ENCODE measurements around the gene ABCC6. TPM values are rescaled to one million over a fixed set of nuclear protein-coding genes. Genes with fewer than 3 reads are reported as not detected.

ABCC6 gene
- total and polyA plus RNA-seq, 10 of the 15 experiments (the other 5 are each of a cell fraction or from before 2014, with no cell fraction given), result 0.05 to 0.13 (median 0.06) TPM; not detected in 5

- TF ChIP-seq PKNOX1 (IDR thresholded peaks at IDR 0.05) (no peak), HDGF (IDR thresholded peaks at IDR 0.05) (no peak), RAD21 (IDR thresholded peaks at IDR 0.05; ENCODE audit: insufficient read depth, low read depth, low read length) (no peak), NFXL1 (IDR thresholded peaks at IDR 0.05; ENCODE audit: borderline replicate concordance) (no peak)
Measured at GRCh38 chr16:16102738-16103137, 120.6 kb downstream of the ABCC6 start (continued).

- Histone ChIP-seq H3K27me3 (replicated peaks in 1 of 2; ENCODE audit: control insufficient read depth in 2 of 2, insufficient read depth in 2 of 2, low read length in 1 of 2) (no peaks in the 10 kb centered on the region), H3K4me1 (ENCODE audit: control insufficient read depth, insufficient read depth, low read length) (no peaks in the 10 kb centered on the region), H3K9ac (ENCODE audit: control insufficient read depth, insufficient read depth, low read length) (no peak overlapping the region), H3K9me3 (replicated peaks; ENCODE audit: control insufficient read depth, insufficient read depth, low read length) (no peaks in the 10 kb centered on the region; the same call in 2 of the 3 replicates), H4K20me1 (ENCODE audit: control insufficient read depth, insufficient read depth) (no peaks in the 10 kb centered on the region), H3K36me3 (ENCODE audit: control insufficient read depth in 2 of 2, insufficient read depth in 2 of 2, low read length in 1 of 2) (peaks cover 28 to 35% of the 10 kb centered on the region in 2 experiments), H3K79me2 (ENCODE audit: control insufficient read depth, insufficient read depth, low read length) (no peaks in the 10 kb centered on the region), H2AFZ (ENCODE audit: control insufficient read depth, low read depth, low read length) (no peak overlapping the region), H3K4me2 (ENCODE audit: control insufficient read depth, insufficient read depth) (no peak overlapping the region), H3K27ac (ENCODE audit: control insufficient read depth, insufficient read depth) (no peak overlapping the region), H3K4me3 (no peak overlapping the region)
- 98% methylated on average over 5 of the region's 5 CpGs for WGBS (ENCODE audit: insufficient coverage, insufficient replicate concordance, low lambda C conversion rate, missing lambda C conversion rate)
- ChIA-PET RAD21 (ENCODE audit: unreplicated experiment) (no interaction called here), POLR2A (interaction anchor here (0.6 kb wide), 1 partner anchor 199 kb away, joined by 4 read pairs; no protein-coding TSS in a partner anchor), SMC1A (ENCODE audit: uncharacterized antibody, unreplicated experiment) (interaction anchor here (1.5 kb wide), 1 partner anchor 11 kb away, joined by 4 read pairs; no protein-coding TSS in a partner anchor), CTCF (no interaction called here)
- FAIRE-seq (no peak), DNase-seq (ENCODE audit: low read depth, low spot score) (no peak), ATAC-seq (no peak)
- no TSS peak for BruUV-seq (replicated peaks)
- intact Hi-C loops (cut with micrococcal nuclease; ENCODE audit: unreplicated experiment), result no loop called here
- in situ Hi-C loops (cut with MboI), result no loop called here
- TF ChIP-seq REST (IDR thresholded peaks at IDR 0.05; ENCODE audit: low read depth, low read length), result no peak
- no peak for TF ChIP-seq NFIC (IDR thresholded peaks at IDR 0.05; ENCODE audit: low read depth, low read length)
- TF ChIP-seq BCL11A (IDR thresholded peaks at IDR 0.05; ENCODE audit: low read depth, low read length), result no peak
- no peak for TF ChIP-seq CTCF (IDR thresholded peaks at IDR 0.05 in 2 of 3, conservative IDR thresholded peaks at IDR 0.05 in 1 of 3; ENCODE audit: control insufficient read depth in 2 of 3, extremely low read depth in 1 of 3, insufficient read depth in 1 of 3, low read depth in 3 of 3, low read length in 3 of 3)
- TF ChIP-seq RB1 (IDR thresholded peaks at IDR 0.05; ENCODE audit: borderline replicate concordance), result no peak
- no peak for TF ChIP-seq BHLHE40 (IDR thresholded peaks at IDR 0.05; ENCODE audit: borderline replicate concordance in 1 of 2, low read depth in 2 of 2, low read length in 1 of 2)
- TF ChIP-seq NR2C2 (IDR thresholded peaks at IDR 0.05; ENCODE audit: borderline replicate concordance, control insufficient read depth, insufficient read length, low read depth), result no peak
- TF ChIP-seq SRF (IDR thresholded peaks at IDR 0.05; ENCODE audit: low read depth in 2 of 2, low read length in 2 of 2), result no peak
- no peak for TF ChIP-seq PKNOX1 (IDR thresholded peaks at IDR 0.05)
- no peak for TF ChIP-seq ASH2L (IDR thresholded peaks at IDR 0.05; ENCODE audit: borderline replicate concordance, low read depth)
- TF ChIP-seq SREBF2 (IDR thresholded peaks at IDR 0.05; ENCODE audit: low read length), result no peak
- no peak for TF ChIP-seq YY1 (IDR thresholded peaks at IDR 0.05; ENCODE audit: low read depth, low read length)
- TF ChIP-seq YBX1 (IDR thresholded peaks at IDR 0.05), result no peak
Measured at GRCh38 chr16:16101585-16101984, 121.7 kb downstream of the ABCC6 start.

Data from GM12878 (cell line).